H1 (cell line): ENCODE measurements around the gene GABRD.

Experiments used
- CTCF ChIP-seq, 3 experiments: IDR thresholded peaks; 1 replicate in 2 of 3; 2 replicates in 1 of 3; pipeline versions ENCODE4 v1.5.1 to v1.6.1; 2011; ENCODE audit warnings: low read length in 3 of 3, mild to moderate bottlenecking in 3 of 3, inconsistent platforms in 2 of 3, low read depth in 1 of 3, moderate library complexity in 1 of 3; ENCODE audit not compliant: insufficient read depth in 1 of 3; ENCODE audit errors: control extremely low read depth in 1 of 3
- EZH2 ChIP-seq: fragments of 200-600 bp; sonication (generic); IDR thresholded peaks from 2 replicates; pipeline ENCODE4 v1.7.1; 2012; ENCODE audit warnings: low read depth, mild to moderate bottlenecking, moderate library complexity, low read length, inconsistent platforms; ENCODE audit not compliant: severe bottlenecking
- JUND ChIP-seq: IDR thresholded peaks from 2 replicates; pipeline ENCODE4 v1.6.1; 2011; ENCODE audit warnings: mild to moderate bottlenecking, improper control_type of control experiment, low read length
- MAX ChIP-seq: IDR thresholded peaks from 2 replicates; pipeline ENCODE4 v1.6.1; 2012; ENCODE audit warnings: inconsistent platforms
- POLR2A ChIP-seq, 2 experiments: IDR thresholded peaks; 1 replicate in 1 of 2; 2 replicates in 1 of 2; pipeline ENCODE4 v1.6.1; 2011; ENCODE audit warnings: low read depth in 2 of 2, low read length in 2 of 2, mild to moderate bottlenecking in 2 of 2; ENCODE audit errors: control extremely low read depth in 1 of 2
- SP2 ChIP-seq: IDR thresholded peaks from 2 replicates; pipeline ENCODE4 v1.6.1; 2012; ENCODE audit warnings: mild to moderate bottlenecking, low read length, inconsistent platforms
- TEAD4 ChIP-seq: IDR thresholded peaks from 2 replicates; pipeline ENCODE4 v1.6.1; 2012; ENCODE audit warnings: low read depth, low read length, inconsistent platforms, mixed read lengths
- YY1 ChIP-seq: IDR thresholded peaks from 2 replicates; pipeline ENCODE4 v1.6.1; 2011; ENCODE audit warnings: low read depth, mild to moderate bottlenecking, low read length

GRCh38 chr1:2027961-2028583 lies 8.9 kb downstream of the GABRD start:
- TF ChIP-seq CTCF (IDR thresholded peaks at IDR 0.05; ENCODE audit: control extremely low read depth in 1 of 3, insufficient read depth in 1 of 3, low read depth in 1 of 3, low read length in 3 of 3): no peak
- TF ChIP-seq SP2: no peak
- TF ChIP-seq TEAD4: no peak
- no peak for TF ChIP-seq JUND
- TF ChIP-seq EZH2: no peak
- TF ChIP-seq YY1: no peak
- no peak for TF ChIP-seq MAX
- TF ChIP-seq POLR2A (IDR thresholded peaks at IDR 0.05; ENCODE audit: control extremely low read depth in 1 of 2, low read depth in 2 of 2, low read length in 2 of 2): no peak
